Adipose tissue (tissue), 3 donors: ENCODE results near the gene EPG5. TPM values are rescaled to one million over a fixed set of nuclear protein-coding genes. Genes with fewer than 3 reads are reported as not detected.
"Not testable (repeated sequence)": the region's sequence is repeated elsewhere in the genome, so short reads cannot be mapped to it uniquely, and the experiment has no call there.

ENCODE experiments used
- H3K27ac ChIP-seq: one replicate; pipeline ENCODE4 v1.5.1; 2013; ENCODE audit warnings: low read depth, low read length
- WGBS, 3 donors: extraction: QIAGEN DNeasy Blood & Tissue Kit; methylation state at CpG; one replicate each; pipeline ENCODE4 v1.1.7; 2013; 5-methylcytosine and 5-hydroxymethylcytosine counted together
- polyA plus RNA-seq, 3 donors: library from polyadenylated mRNA; stranded (reverse); fragments of 200-250 nt; gene quantifications; one replicate each; pipeline ENCODE4 v1.2.3, GENCODE V29; 2013
- donor health status: healthy with polysubstance abuse.
- donor health status: Bipolar disorder and iron deficiency.
- donor health status: healthy.

Gene EPG5
- polyA plus RNA-seq, 3 donors: 2.9 to 4.6 (median 3.7) TPM

DNA sequence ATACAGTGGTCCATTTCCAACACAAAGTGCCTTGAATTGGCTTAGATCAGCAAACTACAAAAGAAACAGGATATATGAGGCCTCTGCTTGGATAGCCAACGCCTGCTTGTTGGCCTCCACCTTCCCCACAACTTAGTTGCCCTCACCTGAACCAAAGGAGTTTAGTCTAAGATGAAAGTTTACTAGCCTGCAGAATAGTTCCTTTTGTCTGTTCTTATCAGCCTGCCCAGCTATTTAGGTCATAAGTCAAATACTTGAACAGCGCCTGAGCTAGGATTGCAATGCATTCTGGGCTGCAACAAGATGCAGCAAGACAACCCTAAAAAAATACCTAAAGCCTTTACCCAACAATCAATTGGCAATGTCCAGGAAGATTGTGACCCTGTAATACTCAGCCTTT is 13.1 kb upstream of the EPG5 start:
- H3K27ac ChIP-seq: no peak overlapping the region
- 68 to 79% (median 74%) methylated on average over 2 of the region's 2 CpGs for WGBS, 3 donors

DNA sequence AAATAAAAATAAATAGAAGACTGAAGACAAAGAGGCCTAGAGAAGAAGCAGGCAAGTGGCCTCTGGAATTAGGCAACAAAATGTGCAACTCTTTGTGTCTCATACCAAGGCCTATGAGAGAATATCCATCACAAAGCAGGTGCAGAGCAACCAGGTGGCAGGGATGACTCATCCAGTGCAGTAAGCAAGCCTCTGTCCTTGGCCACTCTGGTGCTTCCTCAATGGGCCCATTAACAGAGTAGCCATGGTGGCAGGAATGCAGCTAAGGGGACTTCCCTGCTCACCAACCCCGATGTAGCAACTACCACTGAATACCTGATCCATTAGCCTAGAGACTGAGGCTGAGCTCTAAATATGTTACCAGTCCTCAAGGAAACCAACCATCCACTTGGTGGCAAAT is 11.0 kb upstream of the EPG5 start:
- 62 to 92% (median 71%) methylated on average over 1 of the region's 1 CpG for whole genome bisulfite sequencing, 3 donors
- H3K27ac ChIP-seq: no peak overlapping the region

DNA sequence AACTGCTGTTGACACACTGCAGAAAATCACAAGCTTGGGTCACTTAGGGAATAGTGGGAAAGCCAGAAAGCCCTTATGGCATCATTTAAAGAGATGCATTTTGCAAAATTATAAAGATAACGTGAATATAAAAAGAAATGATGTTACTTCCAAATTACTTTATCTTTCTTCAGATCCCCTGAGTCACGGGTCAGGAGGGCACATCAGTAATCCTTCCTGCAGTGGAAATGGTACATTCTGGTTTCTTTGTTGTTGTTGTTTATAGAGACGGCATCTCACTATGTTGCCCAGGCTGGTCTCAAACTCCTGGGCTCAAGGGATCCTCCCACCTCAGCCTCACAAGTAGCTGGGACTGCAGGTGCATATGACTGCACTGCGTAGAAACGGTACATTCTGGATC is 9.8 kb upstream of the EPG5 start:
- H3K27ac ChIP-seq: no peak overlapping the region
- 85 to 91% (median 85%) methylated on average over 5 of the region's 5 CpGs for WGBS, 3 donors

DNA sequence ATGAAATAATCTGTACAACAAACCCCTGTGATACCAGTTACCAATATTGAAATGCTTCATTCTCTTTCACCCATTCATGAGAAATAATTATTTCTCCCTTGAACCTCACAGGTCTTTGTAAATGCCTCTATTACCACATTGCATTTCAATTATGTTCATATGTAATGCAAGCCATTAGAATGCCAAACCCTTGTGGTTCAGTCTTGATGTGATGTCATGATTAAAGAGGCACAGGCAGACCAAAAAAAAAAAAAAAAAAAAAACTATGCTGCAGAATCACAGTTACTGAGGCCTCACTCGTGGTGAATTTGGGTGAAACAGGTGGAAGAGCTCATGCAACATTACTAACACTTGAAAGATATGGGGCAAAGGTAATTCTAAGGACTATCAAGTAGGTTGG is 9.4 kb upstream of the EPG5 start:
- WGBS, 3 donors: 31 to 43% (median 37%) methylated on average over 1 of the region's 1 CpG

DNA sequence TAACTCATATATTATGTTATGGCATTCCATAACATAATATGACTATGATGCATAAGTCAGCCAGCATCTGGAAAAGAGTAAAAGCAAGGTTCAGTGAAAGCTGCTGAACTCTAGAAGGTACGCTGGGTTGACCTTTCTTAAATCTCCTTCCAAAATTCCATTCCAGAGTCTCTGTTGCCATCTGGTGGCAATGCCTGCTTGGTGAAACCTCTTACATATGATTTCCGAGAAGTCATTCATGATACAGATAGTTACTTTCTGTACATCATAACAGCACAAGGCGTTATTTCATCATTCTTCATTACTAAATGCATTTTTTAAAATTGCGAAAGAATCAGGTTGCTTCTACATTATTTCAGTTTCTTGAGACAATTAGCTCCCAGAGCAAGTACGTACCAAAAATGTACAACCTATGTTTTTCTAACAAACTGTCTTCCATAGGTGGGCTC is 7.0 kb upstream of the EPG5 start:
- H3K27ac ChIP-seq: no peak overlapping the region
- WGBS, 3 donors: 16 to 22% (median 19%) methylated on average over 5 of the region's 5 CpGs

More for the DNA sequence above, 9.4 kb upstream of the EPG5 start:
- no peak overlapping the region for H3K27ac ChIP-seq

DNA sequence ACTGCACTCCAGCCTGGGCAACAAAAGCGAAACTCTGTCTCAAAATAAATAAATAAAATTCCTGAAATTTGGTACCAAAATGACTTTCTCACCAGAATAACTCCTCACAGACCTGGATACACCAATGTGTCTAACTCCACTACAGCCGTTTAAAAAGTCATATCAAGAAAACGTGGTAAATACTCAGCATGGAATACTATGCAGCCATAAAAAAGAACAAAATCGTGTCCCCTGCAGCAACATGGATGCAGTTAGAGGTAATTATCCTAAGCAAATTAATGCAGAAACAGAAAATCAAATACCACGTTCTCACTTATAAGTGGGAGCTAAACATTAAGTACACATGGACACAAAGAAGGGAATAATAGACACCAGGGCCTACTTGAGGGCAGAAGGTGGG is 2.2 kb downstream of the EPG5 start:
- WGBS, 3 donors: 96 to 98% (median 97%) methylated on average over 5 of the region's 5 CpGs
- not testable (repeated sequence) for H3K27ac ChIP-seq

DNA sequence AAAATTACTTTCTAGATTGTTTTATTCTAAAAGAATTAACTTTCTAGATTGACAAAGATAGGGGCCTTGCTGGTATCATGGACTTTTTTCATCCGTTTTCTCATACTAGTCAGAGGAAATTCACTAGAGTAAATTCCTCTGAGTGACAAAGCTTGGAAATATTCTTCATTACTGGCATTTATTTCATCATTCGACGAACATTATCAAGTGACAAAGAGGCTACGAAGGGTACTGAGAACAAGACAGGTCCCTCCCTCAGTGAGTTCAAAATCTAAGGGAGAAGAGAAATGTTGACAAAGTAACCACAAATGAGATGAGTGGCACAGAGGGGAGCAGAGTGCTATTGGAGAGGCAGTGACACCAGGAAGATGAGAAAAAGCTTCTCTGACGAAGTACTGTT is 4.3 kb downstream of the EPG5 start:
- no peak overlapping the region for H3K27ac ChIP-seq
- 69 to 81% (median 77%) methylated on average over 5 of the region's 5 CpGs for WGBS, 3 donors

DNA sequence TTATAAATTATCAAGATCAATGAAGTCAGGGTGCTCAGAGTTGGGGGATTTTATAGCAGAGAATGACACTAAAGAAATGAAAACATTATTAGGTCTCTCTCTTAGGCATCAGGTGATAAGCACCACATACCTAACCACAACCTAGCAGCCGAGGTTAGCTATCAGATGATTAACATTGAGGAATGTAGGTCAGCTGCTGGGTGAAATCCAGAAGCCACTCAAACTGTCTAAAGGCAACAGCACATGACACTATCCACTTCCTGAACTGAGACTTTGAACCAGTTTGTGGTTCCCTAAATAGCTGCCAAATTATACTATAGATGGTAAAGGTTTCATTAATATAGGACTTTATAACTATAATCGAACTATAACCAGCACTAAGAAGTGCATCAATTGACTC is 4.7 kb downstream of the EPG5 start:
- WGBS, 3 donors: 48 to 60% (median 52%) methylated on average over 2 of the region's 2 CpGs
- no peak overlapping the region for H3K27ac ChIP-seq

DNA sequence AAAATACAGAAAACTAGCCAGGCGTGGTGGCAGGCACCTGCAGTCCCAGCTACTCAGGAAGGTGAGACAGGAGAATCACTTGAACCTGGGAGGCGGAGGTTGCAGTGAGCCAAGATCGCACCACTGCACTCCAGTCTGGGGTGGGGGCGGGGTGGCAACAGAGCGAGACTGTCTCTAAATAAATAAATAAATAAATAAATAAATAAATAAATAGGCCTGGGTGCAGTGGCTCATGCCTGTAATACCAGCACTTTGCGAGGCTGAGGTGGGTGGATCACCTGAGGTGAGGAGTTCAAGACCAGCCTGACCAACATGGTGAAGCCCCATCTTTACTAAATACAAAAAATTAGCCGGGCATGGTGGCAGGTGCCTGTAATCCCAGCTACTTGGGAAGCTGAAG is 7.6 kb downstream of the EPG5 start:
- WGBS, 3 donors: 96 to 99% (median 97%) methylated on average over 7 of the region's 7 CpGs
- not testable (repeated sequence) for H3K27ac ChIP-seq

DNA sequence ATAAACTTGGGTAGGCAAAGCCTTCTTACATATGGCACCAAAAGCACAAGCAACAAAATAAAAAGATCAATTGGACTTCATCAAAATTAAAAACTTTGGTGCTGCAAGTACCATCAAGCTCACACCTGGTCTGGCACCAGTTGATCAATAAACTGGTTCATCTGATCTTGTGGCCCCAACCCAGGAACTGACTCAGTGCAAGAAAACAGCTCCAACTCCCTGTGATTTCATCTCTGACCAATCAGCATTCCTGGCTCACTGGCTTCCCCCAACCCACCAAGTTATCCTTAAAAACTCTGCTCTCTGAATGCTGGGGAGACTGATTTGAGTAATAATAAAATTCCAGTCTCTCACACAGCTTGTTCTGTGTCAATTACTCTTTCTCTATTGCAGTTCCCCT is 8.4 kb downstream of the EPG5 start:
- H3K27ac ChIP-seq: no peak overlapping the region

DNA sequence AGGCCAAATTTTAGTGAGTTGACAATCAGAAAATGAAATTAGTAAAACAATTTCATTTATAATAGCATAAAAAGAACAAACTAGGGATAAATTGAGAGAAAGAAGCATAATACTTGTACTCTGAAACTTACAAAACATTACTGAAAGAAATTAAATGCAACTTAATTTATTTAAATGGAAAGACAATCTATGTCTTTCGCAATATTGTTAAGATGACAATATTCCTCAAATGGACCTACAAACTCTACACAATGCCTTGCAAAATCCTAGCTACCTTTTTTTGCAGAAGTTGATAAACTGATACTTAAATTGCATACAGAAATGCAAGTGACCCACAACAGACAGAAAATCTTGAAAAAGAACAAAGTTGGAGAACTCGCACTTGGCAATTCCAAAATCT is 9.1 kb downstream of the EPG5 start:
- 84 to 100% (median 92%) methylated on average over 2 of the region's 2 CpGs for WGBS, 3 donors
- no peak overlapping the region for H3K27ac ChIP-seq

DNA sequence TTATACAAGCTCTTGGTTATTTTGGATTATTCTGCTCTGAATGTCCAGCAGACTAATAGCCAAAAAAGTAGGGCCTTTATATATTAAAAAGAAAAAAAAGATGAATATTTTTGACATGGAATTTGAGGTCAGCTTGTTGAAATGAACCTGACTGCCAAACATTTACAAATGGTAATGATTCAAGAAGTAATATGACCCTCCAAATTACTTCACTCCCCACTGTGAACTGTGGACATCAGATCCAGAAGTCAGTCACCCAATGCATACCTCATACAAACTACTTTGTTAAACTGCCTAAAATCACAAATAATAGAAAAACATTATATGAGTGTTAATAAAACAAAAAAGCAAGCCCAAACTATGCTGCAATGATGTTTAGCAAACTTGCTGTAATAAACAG is 10.0 kb downstream of the EPG5 start:
- no peak overlapping the region for H3K27ac ChIP-seq

DNA sequence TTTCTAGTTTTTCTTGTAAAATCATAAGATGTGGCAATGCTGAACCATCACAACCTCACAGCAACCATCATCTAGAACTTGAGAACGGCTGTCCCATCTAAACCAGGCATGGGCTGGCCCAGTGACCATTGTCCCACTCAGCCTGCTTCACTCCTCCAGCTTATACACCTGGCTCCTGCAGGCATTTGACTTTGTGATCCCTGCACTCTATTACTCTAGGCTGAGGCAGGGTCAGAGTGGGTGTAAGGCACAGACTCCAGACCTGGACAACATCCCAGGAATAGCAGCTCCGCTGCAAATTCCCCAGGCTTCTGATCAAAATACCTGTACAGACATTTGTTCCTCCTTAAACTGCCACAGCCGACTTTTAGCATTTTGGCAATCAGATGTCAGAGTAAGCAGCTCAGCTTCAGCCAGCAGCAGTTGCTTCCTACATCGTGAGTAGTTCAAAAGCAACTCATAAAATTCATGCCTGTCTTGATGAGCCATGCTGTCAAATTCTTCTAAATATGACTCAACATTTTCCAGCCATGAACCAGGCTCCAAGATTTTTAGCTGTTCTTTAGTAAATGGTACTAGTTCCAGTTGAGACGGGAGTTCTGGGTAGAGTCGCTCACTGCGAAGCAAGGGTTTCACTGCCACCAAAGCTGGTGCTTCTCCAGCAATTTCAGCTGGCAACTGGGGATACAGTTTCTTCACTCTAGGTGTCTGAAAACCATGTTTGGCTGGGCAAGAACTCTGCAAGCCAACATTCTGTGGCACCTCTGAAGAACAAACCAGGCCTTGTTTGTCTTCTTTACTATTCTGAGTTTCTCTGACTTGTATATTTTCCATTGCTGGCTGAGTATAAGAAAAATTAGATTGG is 12.8 kb downstream of the EPG5 start:
- H3K27ac ChIP-seq: no peak overlapping the region
- WGBS, 3 donors: 88 to 96% (median 91%) methylated on average over 7 of the region's 7 CpGs

DNA sequence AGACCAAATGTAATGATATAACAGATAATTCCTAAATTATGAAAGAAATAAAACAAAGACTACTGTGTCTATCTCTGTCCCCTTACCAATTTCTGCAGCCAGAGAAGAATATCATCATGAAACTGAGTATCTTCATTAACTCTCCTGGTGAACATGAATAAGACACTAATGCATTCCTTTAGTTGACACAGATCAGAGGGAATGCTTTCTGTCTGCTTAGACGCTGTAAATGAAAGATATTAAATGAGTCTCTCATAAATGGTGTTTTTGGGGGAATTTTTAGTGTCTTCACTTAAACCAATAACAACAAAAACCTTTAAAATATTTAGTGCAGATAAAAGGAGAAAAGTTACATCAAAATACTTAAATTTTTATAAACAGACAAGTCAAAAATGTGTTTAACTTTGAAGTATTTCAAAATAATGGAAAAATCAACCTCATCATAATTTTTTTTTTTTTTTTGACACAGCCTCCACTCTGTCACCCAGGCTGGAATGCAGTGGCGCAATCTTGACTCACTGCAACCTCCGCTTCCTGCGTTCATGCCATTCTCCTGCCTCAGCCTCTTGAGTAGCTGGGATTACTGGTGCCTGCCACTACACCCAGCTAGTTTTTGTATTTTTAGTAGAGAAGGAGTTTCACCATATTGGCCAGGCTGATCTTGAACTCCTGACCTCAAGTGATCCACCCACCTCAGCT is 16.0 kb downstream of the EPG5 start:
- no peak overlapping the region for H3K27ac ChIP-seq
- WGBS, 3 donors: 63 to 97% (median 78%) methylated on average over 4 of the region's 4 CpGs

DNA sequence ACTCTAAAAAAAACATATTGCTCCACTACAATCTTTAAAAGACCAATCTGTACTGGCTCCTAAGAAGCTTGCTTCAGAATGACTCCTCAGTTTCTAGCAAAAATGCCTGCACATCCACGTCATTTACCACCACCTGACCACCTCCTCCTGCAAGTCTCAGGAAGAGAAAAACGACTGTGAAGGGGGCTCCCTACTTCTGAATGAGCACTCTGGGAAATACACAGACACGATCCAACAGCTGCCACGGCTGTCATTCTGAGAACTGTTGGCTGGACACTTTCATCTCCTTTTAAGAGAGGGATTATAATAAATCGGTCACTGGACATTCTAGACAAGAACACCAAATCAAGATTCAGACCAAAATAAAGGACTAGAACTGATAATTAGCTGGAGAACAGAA is 21.5 kb downstream of the EPG5 start:
- H3K27ac ChIP-seq: no peak overlapping the region
- WGBS, 3 donors: 84 to 85% (median 84%) methylated on average over 5 of the region's 5 CpGs

DNA sequence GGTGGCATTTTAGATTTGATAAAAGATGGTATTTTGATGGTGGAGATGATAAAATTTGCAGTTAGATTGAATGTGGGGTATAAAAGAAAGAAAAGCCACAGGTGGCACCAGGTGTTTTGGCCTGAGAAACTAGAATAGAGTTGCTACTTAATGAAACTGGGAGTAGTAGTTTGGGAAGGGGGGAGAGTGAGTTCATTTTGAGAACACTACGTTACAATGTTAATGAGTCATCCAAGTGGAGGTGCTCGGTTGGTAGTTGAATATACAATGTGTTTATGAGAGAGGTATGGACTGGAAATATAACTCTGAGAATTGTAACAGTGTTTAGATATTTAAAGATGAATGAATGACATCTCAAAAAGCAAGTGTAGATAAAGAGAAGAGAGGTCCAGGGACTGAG is 26.4 kb downstream of the EPG5 start:
- no peak overlapping the region for H3K27ac ChIP-seq
- WGBS, 3 donors: 88 to 96% (median 94%) methylated on average over 2 of the region's 2 CpGs

DNA sequence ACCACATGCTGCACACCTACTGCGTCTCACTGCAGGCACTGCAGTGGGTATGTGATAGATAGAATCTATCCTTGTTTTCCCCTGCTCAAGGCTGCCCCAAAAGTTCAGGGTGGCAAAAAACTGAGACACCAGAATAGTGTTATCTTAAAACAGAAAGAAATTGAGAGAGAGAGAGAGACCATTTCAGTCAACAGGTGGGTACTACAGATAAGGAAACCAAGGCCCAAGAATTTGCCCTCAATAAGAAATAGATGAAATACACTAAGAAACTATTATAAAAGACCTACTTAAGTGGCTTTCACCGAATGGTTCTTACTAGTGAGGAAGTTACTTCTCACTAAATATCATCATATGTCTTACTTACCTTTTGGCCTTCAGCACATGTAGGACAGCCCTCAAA is 27.9 kb downstream of the EPG5 start:
- no peak overlapping the region for H3K27ac ChIP-seq
- 90 to 96% (median 91%) methylated on average over 2 of the region's 2 CpGs for WGBS, 3 donors

DNA sequence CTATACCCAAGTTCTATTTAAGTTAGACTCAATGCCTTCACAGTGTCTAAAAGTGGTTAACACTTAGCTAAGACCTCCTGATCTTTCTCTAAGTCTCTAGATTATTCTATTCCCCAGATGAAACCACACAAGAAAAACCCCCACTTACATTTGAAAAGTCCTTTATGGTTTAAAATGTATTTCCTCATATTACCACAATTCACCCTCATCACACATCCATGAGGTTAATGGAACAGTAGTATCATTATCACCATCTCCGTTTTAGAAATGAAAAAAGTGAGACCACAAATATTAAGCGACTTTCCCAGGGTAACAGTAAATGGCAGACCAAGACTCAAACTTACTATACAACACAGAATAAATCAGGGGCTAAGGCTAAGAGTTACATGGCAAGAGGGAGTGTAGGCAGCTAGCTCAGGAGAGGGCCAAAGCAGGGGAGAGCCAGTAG is 28.6 kb downstream of the EPG5 start:
- no peak overlapping the region for H3K27ac ChIP-seq
- WGBS, 3 donors: 69 to 87% (median 83%) methylated on average over 2 of the region's 2 CpGs

DNA sequence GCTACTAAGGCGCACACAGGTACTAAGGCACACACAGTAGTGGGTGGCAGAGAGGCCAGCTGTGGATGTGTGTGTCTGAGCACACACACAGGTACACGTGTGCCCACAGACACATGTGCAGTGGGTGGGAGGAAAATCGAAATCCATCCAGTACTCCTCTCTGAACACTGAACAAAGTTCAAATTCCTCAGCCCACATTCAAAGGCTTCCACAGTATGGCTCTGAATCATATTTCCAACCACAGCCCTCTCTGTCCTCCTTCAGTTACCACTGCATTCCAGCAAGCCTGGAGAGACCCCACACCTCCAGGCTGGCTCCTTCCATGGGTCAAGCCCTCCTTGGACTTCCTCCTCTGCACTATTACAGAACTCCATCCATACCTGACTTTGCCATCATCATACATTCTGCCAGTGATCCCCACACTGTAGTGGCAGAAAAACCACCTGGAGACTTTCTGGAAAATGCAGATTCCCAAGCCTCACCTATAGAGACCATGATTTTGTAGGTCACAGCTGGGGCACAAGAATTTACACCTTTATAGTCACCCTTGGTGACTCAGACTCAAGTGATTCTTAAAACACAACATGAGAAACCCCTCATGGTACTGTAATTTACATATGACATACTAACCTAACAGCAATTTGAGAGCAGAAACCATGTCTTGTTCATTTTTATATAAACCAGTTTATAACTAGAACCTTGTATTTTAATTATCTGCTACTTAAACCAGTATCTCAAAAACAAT is 31.4 kb downstream of the EPG5 start:
- H3K27ac ChIP-seq: no peak overlapping the region
- 75 to 93% (median 93%) methylated on average over 3 of the region's 3 CpGs for WGBS, 3 donors
